Endothelial cell (in vitro differentiated cells): ENCODE measurements around the gene STAT3. TPM values are rescaled to one million over a fixed set of nuclear protein-coding genes. Genes with fewer than 3 reads are reported as not detected.
A peak's percentile ranks its signal among the peaks of the same experiment; 100 is the strongest.
"Not testable (repeated sequence)": the region's sequence is repeated elsewhere in the genome, so short reads cannot be mapped to it uniquely, and the experiment has no call there.

ENCODE experiments used
- DNase-seq: peaks from one replicate; pipeline ENCODE4 v3.0.0; 2021; ENCODE audit warnings: low spot score
- H3K27ac Mint-ChIP-seq: one replicate; pipeline ENCODE4 v1.8.0; 2021; ENCODE audit warnings: mixed read lengths, inconsistent platforms; ENCODE audit not compliant: unreplicated experiment
- H3K27me3 Mint-ChIP-seq: one replicate; pipeline ENCODE4 v1.8.0; 2021; ENCODE audit warnings: mild to moderate bottlenecking, moderate library complexity, mixed read lengths, inconsistent platforms; ENCODE audit not compliant: unreplicated experiment
- H3K36me3 Mint-ChIP-seq: one replicate; pipeline ENCODE4 v1.8.0; 2021; ENCODE audit warnings: mild to moderate bottlenecking, low read depth, mixed read lengths, inconsistent platforms; ENCODE audit not compliant: unreplicated experiment
- H3K4me1 Mint-ChIP-seq: one replicate; pipeline ENCODE4 v1.8.0; 2021; ENCODE audit warnings: mild to moderate bottlenecking, mixed read lengths, inconsistent platforms; ENCODE audit not compliant: unreplicated experiment
- H3K4me3 Mint-ChIP-seq: one replicate; pipeline ENCODE4 v1.8.0; 2021; ENCODE audit warnings: mild to moderate bottlenecking, mixed read lengths, inconsistent platforms; ENCODE audit not compliant: unreplicated experiment
- H3K9me3 Mint-ChIP-seq: one replicate; pipeline ENCODE4 v1.8.0; 2021; ENCODE audit warnings: mixed read lengths, inconsistent platforms; ENCODE audit not compliant: unreplicated experiment
- CTCF ChIP-seq: fragments of 200-600 bp; sonication (generic); IDR thresholded peaks from one replicate; pipeline ENCODE4 v1.5.0; 2021; ENCODE audit warnings: antibody characterized with exemption; ENCODE audit not compliant: unreplicated experiment
- total RNA-seq: library from RNA; stranded (reverse); fragmentation: NEBNext Ultra II Directional; extraction: Animal tissue kit (Norgen Biotek cat#: 25700); gene quantifications from one replicate; pipeline ENCODE4 v1.2.1, GENCODE V29; 2021; ENCODE audit not compliant: unreplicated experiment

STAT3 gene
- total RNA-seq, 1 donor from 2014 or later = 160 TPM

- H3K4me1 Mint-ChIP-seq = peaks cover 41% of the 10 kb centered on the region
- H3K36me3 Mint-ChIP-seq = peaks cover 32% of the 10 kb centered on the region
- peaks cover 14% of the 10 kb centered on the region for H3K27me3 Mint-ChIP-seq
- peak overlapping the region; percentile 30 for H3K27ac Mint-ChIP-seq
- no peak for TF ChIP-seq CTCF
- H3K4me3 Mint-ChIP-seq = peak overlapping the region; percentile 16
- H3K9me3 Mint-ChIP-seq = no peaks in the 10 kb centered on the region
- DNase-seq = no peak
Measured at GRCh38 chr17:42323268-42323773, 64.9 kb downstream of the STAT3 start.

GRCh38 chr17:42322382-42323267 is 65.6 kb downstream of the STAT3 start:
- Mint-ChIP-seq H3K36me3 (peaks cover 32% of the 10 kb centered on the region), H3K27me3 (peaks cover 14% of the 10 kb centered on the region), H3K27ac (peak overlapping the region; percentile 98), H3K4me3 (peak overlapping the region; percentile 78), H3K9me3 (no peaks in the 10 kb centered on the region), H3K4me1 (peaks cover 47% of the 10 kb centered on the region)
- DNase-seq = peak; percentile 95
- peak; percentile 97 for TF ChIP-seq CTCF

- peaks cover 57% of the 10 kb centered on the region for H3K4me1 Mint-ChIP-seq
- no peaks in the 10 kb centered on the region for H3K9me3 Mint-ChIP-seq
- peak overlapping the region; percentile 98 for H3K27ac Mint-ChIP-seq
- DNase-seq = no peak
- peak overlapping the region; percentile 78 for H3K4me3 Mint-ChIP-seq
- H3K27me3 Mint-ChIP-seq = peaks cover 14% of the 10 kb centered on the region
- no peak for TF ChIP-seq CTCF
- peaks cover 32% of the 10 kb centered on the region for H3K36me3 Mint-ChIP-seq
Measured at GRCh38 chr17:42321555-42321954, 66.7 kb downstream of the STAT3 start.

GRCh38 chr17:42317967-42318366 is 70.3 kb downstream of the STAT3 start:
- Mint-ChIP-seq H3K36me3 (peaks cover 25% of the 10 kb centered on the region), H3K27ac (peak overlapping the region; percentile 89), H3K4me1 (peaks cover 74% of the 10 kb centered on the region), H3K27me3 (peaks cover 12% of the 10 kb centered on the region)
- H3K4me3 Mint-ChIP-seq, DNase-seq, H3K9me3 Mint-ChIP-seq: not testable (repeated sequence)

- H3K27ac Mint-ChIP-seq = peak overlapping the region; percentile 89
- H3K4me1 Mint-ChIP-seq = peaks cover 69% of the 10 kb centered on the region
- H3K36me3 Mint-ChIP-seq = peaks cover 25% of the 10 kb centered on the region
- H3K27me3 Mint-ChIP-seq = peaks cover 11% of the 10 kb centered on the region
- H3K9me3 Mint-ChIP-seq = no peaks in the 10 kb centered on the region
- TF ChIP-seq CTCF = no peak
- H3K4me3 Mint-ChIP-seq = no peak overlapping the region
- DNase-seq = no peak
Measured at GRCh38 chr17:42317266-42317845, 70.9 kb downstream of the STAT3 start.
